Stimulated activated naive CD4-positive, alpha-beta T cell (primary cell): ENCODE results near the gene PARD3.

Source experiments
- DNase-seq, 6 experiments: peaks; one replicate each; lab custom pipeline; 2025; lab: John Stamatoyannopoulos, UW

PARD3 gene

GRCh38 chr10:34494012-34494411 is 321.1 kb downstream of the PARD3 start:
- DNase-seq: no peak

DNA sequence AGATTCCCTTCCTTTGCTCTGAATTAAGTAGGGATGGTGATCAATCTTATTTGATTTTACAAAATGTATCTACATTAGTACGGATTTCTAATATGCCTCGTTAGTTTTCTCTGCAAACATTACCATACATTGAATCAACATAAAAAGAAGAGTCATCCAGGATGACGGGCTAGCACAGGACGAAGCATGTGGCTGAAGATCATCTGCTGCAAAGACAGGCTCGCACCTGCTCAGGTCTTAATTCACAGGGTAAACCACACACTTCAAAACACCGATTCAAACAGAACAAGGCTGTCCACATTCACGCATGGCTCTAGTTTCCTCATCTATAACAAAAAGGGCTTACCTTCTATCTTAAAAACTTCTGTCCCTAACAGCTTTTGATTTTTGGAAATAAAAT is 323.0 kb downstream of the PARD3 start:
- DNase-seq: no peak

DNA sequence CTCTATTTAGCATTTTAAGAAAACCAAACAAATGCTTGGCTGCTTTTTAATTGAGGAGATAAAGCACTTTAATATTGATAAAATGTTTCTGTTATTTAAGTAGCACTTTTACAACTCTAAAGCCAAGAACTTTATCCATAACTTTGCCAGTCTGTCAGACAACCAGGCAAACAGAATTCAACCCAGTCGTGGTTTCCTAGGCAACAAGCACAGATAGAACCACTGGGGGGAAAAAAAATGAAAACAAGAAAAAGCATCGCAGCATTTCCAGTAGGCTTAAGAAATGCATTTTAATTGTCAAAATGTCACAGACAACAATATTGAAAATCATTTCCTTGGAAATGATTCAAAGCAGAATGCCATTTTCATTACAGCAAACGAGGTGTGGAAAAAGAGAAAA is 323.4 kb downstream of the PARD3 start:
- DNase-seq: no peak

DNA sequence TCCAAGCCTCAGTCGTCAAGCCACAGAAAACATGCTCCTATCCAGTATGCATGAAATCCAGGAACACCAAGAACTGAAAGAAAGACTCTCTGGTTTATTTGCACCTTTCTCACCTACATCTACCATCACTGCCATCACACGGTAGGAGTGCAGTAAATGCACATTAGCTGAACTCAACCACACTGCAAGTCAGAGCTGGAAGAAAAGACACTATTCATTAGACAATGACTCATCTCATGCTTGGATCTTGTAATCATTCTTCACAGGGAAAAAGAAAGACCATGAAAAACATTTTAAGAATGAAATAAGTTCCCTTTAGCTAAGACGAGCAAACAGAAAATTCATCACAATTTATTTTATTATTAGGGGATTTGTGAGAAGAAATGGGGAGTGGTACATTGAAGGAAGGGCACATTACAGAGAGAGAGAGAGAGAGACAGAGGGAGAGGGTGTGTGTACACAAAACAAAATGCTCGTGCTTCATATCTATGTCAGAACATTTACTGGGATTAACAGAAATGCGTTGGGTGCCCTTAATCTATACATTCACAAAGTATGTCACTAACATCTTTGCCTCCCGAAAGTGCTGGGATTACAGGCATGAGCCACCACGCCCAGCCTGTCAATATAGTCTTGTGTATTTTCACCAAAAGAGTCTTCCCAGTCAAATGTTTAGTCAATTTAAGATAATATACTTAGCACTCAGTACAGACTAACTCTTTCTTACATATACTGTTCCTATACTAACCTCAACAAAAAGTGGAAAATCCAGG is 324.9 kb downstream of the PARD3 start:
- no peak for DNase-seq

GRCh38 chr10:34489411-34489810 is 325.7 kb downstream of the PARD3 start:
- DNase-seq: no peak

DNA sequence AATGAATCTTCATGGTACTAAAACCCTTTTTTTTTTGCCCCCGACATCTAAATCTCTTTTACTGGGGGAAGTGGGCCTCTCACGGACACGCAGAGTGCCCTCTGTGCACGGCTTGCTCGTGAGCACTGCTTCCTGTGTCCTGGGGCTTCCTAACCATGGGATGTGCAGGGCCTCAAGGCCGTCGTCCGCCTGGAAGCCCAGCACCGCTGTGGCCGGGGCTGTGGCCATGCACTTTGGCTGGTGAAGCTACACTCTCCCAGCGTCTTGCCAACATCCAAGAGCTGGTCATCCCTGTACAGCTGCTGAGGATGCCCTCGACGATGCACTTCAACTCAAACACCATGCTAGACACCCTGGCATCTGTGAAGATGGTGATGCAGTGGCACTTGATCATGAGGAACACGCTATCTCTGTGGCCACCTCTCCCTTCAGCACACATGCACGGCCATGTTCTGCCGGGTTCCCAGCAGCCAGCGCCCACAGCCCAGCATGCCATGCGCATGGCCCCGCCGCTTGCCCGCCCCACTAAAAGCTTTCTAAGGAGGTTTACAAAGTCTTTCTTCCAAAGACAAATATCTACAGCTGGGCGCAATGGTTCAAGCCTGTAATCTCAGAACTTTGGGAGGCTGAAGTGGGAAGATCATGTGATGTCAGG is 326.5 kb downstream of the PARD3 start:
- no peak for DNase-seq

GRCh38 chr10:34486008-34486407 is 329.1 kb downstream of the PARD3 start:
- DNase-seq: no peak

DNA sequence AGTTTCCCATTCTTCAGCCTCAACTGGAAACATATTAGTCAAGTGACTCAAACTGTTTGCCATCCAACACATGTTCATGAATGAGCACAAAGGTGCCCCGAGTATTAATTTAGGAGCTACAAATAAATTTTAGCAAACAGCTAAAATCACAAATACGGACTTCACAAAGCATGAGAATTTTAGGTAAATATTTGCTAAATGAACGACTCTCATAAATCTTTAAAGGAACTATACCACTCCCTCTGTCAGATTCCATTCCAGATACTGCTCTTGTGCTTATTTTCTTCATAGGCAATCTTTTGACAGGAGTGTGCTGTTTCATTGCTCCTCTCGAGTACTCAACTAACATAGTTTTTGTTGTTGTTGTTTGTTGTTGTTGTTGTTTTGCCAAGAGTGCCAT is 330.9 kb downstream of the PARD3 start:
- DNase-seq: no peak

DNA sequence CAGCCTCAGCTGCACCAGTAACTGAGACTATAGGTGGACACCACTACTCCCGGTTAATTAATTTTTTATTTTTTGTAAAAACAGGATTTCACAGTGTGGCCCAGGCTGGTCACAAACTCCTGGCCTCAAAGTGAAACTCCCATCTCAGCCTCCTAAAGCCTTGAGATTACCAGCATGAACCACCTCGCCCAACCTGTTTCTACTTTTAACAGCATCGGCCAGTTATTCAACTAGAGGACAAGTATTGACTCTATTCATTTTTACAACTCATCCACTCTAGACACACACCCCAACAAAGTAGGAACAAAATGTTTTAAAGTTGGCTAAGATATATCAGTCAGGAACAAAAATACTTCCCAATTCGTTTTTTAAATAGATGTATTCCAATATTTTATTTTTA is 334.8 kb downstream of the PARD3 start:
- DNase-seq: no peak

GRCh38 chr10:34479520-34480179 is 335.4 kb downstream of the PARD3 start:
- no peak for DNase-seq

DNA sequence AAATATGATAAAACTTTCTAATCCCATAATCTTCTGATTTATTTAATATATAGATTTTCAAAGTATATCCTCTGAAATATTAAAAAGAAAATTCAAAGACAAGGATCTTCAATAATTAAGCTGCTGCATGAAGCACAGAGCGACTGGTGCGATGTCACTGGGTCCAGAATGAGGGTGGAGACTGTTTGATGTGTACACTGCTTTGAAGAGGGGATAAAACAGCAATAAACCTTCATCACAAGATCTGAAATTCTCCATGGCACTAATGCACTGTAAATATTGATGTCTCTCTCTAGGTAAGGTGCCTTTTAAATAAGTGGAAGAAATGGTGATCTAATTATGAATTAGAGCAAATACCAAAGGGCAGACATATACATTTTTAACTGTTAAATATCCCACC is 337.8 kb downstream of the PARD3 start:
- no peak for DNase-seq

GRCh38 chr10:34476608-34477007 is 338.5 kb downstream of the PARD3 start:
- DNase-seq: no peak

DNA sequence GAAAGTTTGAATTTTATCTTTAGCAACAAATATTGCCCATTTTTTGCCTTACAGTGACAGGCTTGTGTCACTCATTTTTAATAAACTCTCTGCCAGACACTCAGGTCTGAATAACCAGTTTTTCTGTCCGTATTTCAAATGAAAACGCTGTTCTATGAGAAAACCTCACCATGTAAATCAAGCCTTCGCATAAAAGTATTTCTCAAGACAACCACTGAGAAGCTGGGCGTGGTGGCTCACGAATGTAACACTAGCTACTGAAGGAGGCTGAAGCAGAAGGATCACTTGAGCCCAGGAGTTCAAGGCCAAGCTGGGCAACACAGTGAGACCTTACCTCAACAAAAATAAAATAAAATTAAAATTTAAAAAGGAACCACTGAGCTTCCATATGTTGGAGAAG is 339.3 kb downstream of the PARD3 start:
- DNase-seq: no peak

DNA sequence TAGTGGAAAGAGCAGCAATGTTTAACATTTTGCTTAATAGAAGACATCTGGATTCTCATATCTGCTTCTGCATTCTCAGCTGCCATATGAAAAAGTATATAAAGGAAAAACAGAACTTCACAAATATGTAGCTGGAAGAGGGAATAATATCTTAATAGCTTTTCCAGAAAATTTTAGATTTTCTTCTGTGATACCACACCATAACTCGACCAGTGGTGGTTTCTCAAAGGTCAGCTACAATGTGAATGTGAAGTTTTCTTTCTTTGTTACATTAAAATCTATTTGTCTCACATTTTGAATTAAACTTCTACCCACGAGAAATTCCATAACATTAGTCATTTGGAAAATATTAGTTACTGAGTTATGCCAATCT is 339.8 kb downstream of the PARD3 start:
- DNase-seq: no peak

GRCh38 chr10:34474555-34475273 is 340.4 kb downstream of the PARD3 start:
- DNase-seq: no peak

GRCh38 chr10:34474009-34474376 is 341.1 kb downstream of the PARD3 start:
- DNase-seq: no peak

- no peak for DNase-seq
Measured at GRCh38 chr10:34473174-34474008, 341.7 kb downstream of the PARD3 start.

- no peak for DNase-seq
Measured at GRCh38 chr10:34470307-34470706, 344.8 kb downstream of the PARD3 start.

- no peak for DNase-seq
Measured at GRCh38 chr10:34469446-34469845, 345.6 kb downstream of the PARD3 start.

DNA sequence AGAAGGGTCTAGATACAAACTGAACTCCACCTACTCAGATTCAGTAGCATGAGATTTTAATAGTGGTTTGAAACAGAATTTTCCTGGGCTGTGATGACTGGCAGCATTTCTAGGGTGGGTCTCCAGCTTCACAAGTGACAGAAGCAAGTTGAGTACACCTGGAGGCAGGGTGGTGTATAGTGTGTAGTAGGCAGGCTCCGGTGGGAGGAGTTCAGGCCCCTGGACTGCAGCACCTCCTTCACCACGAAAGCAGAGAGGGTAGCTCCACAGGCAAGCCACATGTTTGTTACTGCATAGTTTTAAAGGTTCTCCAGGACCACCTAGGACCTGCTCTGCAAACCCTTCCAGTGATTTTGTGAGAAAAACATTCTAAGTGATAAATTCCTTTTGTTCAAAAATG is 347.2 kb downstream of the PARD3 start:
- DNase-seq: no peak

DNA sequence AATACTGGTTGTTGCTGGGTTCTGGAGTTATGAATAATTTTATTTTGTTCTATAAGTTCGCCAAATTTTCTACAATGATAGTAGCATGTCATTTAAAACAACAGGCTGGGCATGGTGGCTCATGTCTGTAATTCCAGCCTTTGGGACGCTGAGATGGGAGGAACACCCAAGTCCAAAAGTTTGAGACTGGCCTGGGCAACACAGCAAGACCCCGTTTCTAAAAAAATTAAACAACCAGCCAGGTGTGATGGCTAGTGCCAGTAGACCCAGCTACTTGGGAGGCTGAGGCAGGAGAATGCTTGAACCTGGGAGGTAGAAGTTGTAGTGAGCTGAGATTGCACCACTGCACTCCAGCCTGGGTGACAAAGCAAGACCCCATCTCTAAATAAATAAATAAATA is 347.7 kb downstream of the PARD3 start:
- no peak for DNase-seq

- DNase-seq: no peak
Measured at GRCh38 chr10:34465678-34466077, 349.4 kb downstream of the PARD3 start.
